B cell (primary cell): Measurements from ENCODE around the gene APEX1. TPM values are rescaled to one million over a fixed set of nuclear protein-coding genes. Genes with fewer than 3 reads are reported as not detected.
A peak's percentile ranks its signal among the peaks of the same experiment; 100 is the strongest.

Experiments used
- ATAC-seq: fragments of 200-7000 bp; cut with Tn5 transposase; one replicate; pipeline ENCODE4 v1.10.0; 2021; ENCODE audit warnings: low read depth, mild to moderate bottlenecking, moderate number of reproducible peaks, moderate library complexity
- CTCF ChIA-PET: fragments of 350-600 bp; sonication (Branson Sonifier 250); formaldehyde crosslinking; loops from one replicate; lab custom pipeline; 2021; ENCODE audit warnings: antibody characterized with exemption, inconsistent platforms; lab: Charles Lee
- POLR2A ChIA-PET: fragments of 350-600 bp; sonication (Branson Sonifier 250); formaldehyde crosslinking; loops from one replicate; lab custom pipeline; 2021; ENCODE audit warnings: antibody characterized with exemption; lab: Charles Lee
- DNase-seq: peaks from one replicate; pipeline ENCODE4 v3.0.0; 2013
- H2AFZ ChIP-seq: 2 replicates; pipeline ENCODE4 v1.6.1; 2012; ENCODE audit warnings: mild to moderate bottlenecking, low read depth, low read length; ENCODE audit not compliant: insufficient read depth, poor library complexity, severe bottlenecking
- H3K27ac ChIP-seq, 2 donors: 1 replicate in 1 of 2; 2 replicates in 1 of 2; pipeline ENCODE4 v1.5.1; 2012 to 2013; ENCODE audit warnings: low read length in 2 of 2, mild to moderate bottlenecking in 2 of 2, moderate library complexity in 1 of 2
- H3K27me3 ChIP-seq, 4 experiments: fragments of 200-600 bp in 1 of 4; sonication (generic) in 1 of 4; replicated peaks in 1 of 4; 1 replicate in 2 of 4; 2 replicates in 2 of 4; pipeline versions ENCODE4 v1.6.1 to v1.7.0; 2013 to 2016; ENCODE audit warnings: low read length in 3 of 4, mild to moderate bottlenecking in 2 of 4, mixed read lengths in 1 of 4, moderate library complexity in 1 of 4; ENCODE audit not compliant: insufficient read depth in 4 of 4, control insufficient read depth in 3 of 4; ENCODE audit errors: control extremely low read depth in 1 of 4
- H3K36me3 ChIP-seq, 2 experiments: replicated peaks in 1 of 2; 1 replicate in 1 of 2; 2 replicates in 1 of 2; pipeline versions ENCODE4 v1.6.1 to v1.7.1; 2013; ENCODE audit warnings: low read length in 1 of 2; ENCODE audit not compliant: insufficient read depth in 2 of 2, control insufficient read depth in 1 of 2; ENCODE audit errors: control extremely low read depth in 1 of 2, extremely low read depth in 1 of 2
- H3K4me1 ChIP-seq, 2 donors: fragments of 200-600 bp in 1 of 2; sonication (generic) in 1 of 2; 1 replicate in 1 of 2; 2 replicates in 1 of 2; pipeline versions ENCODE4 v1.5.1 to v1.6.1; 2013 to 2017; ENCODE audit warnings: low read length in 2 of 2; ENCODE audit not compliant: control insufficient read depth in 2 of 2, insufficient read depth in 2 of 2
- H3K4me2 ChIP-seq: replicated peaks from 2 replicates; pipeline ENCODE3; 2012; ENCODE audit warnings: mild to moderate bottlenecking, low read depth, low read length; ENCODE audit not compliant: poor library complexity, severe bottlenecking
- H3K4me3 ChIP-seq, 5 experiments: fragments of 200-600 bp in 1 of 5; sonication (generic) in 1 of 5; 1 replicate in 3 of 5; 2 replicates in 2 of 5; pipeline versions ENCODE4 v1.5.1 to v1.7.0; 2011 to 2016; ENCODE audit warnings: low read length in 4 of 5, mild to moderate bottlenecking in 4 of 5, low read depth in 2 of 5, control low read depth in 1 of 5, moderate library complexity in 1 of 5; ENCODE audit not compliant: insufficient read depth in 1 of 5; ENCODE audit errors: control extremely low read depth in 1 of 5, extremely low read depth in 1 of 5
- H3K79me2 ChIP-seq: fragments of 200-600 bp; sonication (generic); one replicate; pipeline ENCODE4 v1.6.0; 2016; ENCODE audit warnings: low read length; ENCODE audit not compliant: control insufficient read depth, insufficient read depth
- H3K9ac ChIP-seq: fragments of 200-600 bp; sonication (generic); 2 replicates; pipeline ENCODE4 v1.6.1; 2017; ENCODE audit warnings: mild to moderate bottlenecking, low read length, moderate library complexity
- H3K9me3 ChIP-seq, 3 donors: one replicate each; pipeline versions ENCODE4 v1.6.1 to v1.7.1; 2013; ENCODE audit warnings: low read length in 2 of 3; ENCODE audit not compliant: control insufficient read depth in 2 of 3, insufficient read depth in 1 of 3; ENCODE audit errors: control extremely low read depth in 1 of 3
- H4K20me1 ChIP-seq: 2 replicates; pipeline ENCODE4 v1.6.0; 2012; ENCODE audit warnings: mild to moderate bottlenecking, low read length; ENCODE audit not compliant: insufficient read depth, control insufficient read depth, poor library complexity, severe bottlenecking
- H3K27ac Mint-ChIP-seq: one replicate; pipeline ENCODE4 v1.8.0; 2021; ENCODE audit warnings: mixed read lengths
- H3K27me3 Mint-ChIP-seq: one replicate; pipeline ENCODE4 v1.8.0; 2021; ENCODE audit warnings: mixed read lengths
- H3K4me1 Mint-ChIP-seq: one replicate; pipeline ENCODE4 v1.8.0; 2021; ENCODE audit warnings: mixed read lengths
- H3K4me3 Mint-ChIP-seq: one replicate; pipeline ENCODE4 v1.8.0; 2021; ENCODE audit warnings: mixed read lengths
- H3K9me3 Mint-ChIP-seq: one replicate; pipeline ENCODE4 v1.8.0; 2022; ENCODE audit warnings: mixed read lengths; ENCODE audit not compliant: insufficient read depth
- EZH2 ChIP-seq: IDR thresholded peaks from 2 replicates; pipeline ENCODE4 v1.6.1; 2012; ENCODE audit warnings: borderline replicate concordance, low read depth, mild to moderate bottlenecking, moderate library complexity, low read length; ENCODE audit not compliant: insufficient read depth, poor library complexity, severe bottlenecking
- WGBS: methylation state at CpG from one replicate; pipeline ENCODE4 v1.1.5; 2013; ENCODE audit warnings: missing lambda C conversion rate; ENCODE audit not compliant: insufficient coverage; 5-methylcytosine and 5-hydroxymethylcytosine counted together
- intact Hi-C: fragments of 100-400 bp; cut with micrococcal nuclease; formaldehyde crosslinking; loops from one replicate; pipeline ENCODE4 v1.10.0; 2022
- polyA plus RNA-seq: library from polyadenylated mRNA; depleted of rRNA; stranded (reverse); fragments of >200 nt; gene quantifications from 2 replicates; pipeline ENCODE4 v1.2.3, GENCODE V29; 2012
- total RNA-seq, 2 donors: library from RNA; stranded (reverse); fragments of 120-200 nt in 1 of 2; gene quantifications; 1 replicate in 1 of 2; 2 replicates in 1 of 2; pipeline versions ENCODE4 v1.2.3 to v1.2.4, GENCODE V29; 2013 to 2022
- TF ChIP-seq, protein P1 (sequence below): fragments of 200-600 bp; IDR thresholded peaks from one replicate; pipeline ENCODE4 v1.8.0; 2022; ENCODE audit warnings: antibody characterized with exemption, mild to moderate bottlenecking

Gene APEX1
- total and polyA plus RNA-seq, 2 donors (not counting 1 experiment from before 2014, with no cell fraction given) = 103 to 169 TPM

DNA sequence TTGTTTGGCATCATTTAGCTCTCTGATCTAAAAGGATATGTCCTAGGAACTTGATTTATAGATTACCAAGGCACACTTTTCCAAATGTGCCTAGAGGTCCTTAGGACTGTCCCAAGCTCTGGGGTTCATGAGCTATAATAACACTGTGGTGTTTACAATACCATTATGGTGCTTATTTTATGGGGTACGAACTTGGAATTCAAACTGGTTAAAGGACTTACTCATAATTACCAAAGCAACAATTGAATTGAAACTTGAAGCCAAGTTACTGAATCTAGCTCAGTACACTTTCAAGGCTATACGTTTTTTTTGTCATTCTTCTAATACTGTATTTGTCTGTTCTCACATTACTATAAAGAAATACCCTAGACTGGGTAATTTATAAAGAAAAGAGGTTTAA, 32.1 kb upstream of the APEX1 start:
- WGBS = no CpG with 5 or more reads among the region's 2 CpGs
- peaks cover 35% of the 10 kb centered on the region for H3K4me1 Mint-ChIP-seq
- DNase-seq (no peak), ATAC-seq (no peak)
- no peaks in the 10 kb centered on the region for H3K9me3 Mint-ChIP-seq
- Histone ChIP-seq H2AFZ (no peak overlapping the region), H3K9ac (no peak overlapping the region), H4K20me1 (no peaks in the 10 kb centered on the region), H3K4me2 (no peak overlapping the region), H3K4me3 (no peak overlapping the region), H3K4me1 (peaks cover 19 to 25% of the 10 kb centered on the region in 2 donors), H3K79me2 (no peaks in the 10 kb centered on the region), H3K27me3 (no peaks in the 10 kb centered on the region), H3K27ac (no peak overlapping the region), H3K9me3 (no peaks in the 10 kb centered on the region), H3K36me3 (no peaks in the 10 kb centered on the region)
- intact Hi-C loops = no loop called here
- CTCF ChIA-PET = interaction anchor here (1.0 to 4.2 kb wide), 2 partner anchors 8 to 93 kb away, joined by 3 to 35 read pairs; partner anchors contain the start of gene TEP1
- POLR2A ChIA-PET = no interaction called here
- no peak overlapping the region for H3K4me3 Mint-ChIP-seq
- H3K27me3 Mint-ChIP-seq = no peaks in the 10 kb centered on the region
- TF ChIP-seq, protein P1, sequence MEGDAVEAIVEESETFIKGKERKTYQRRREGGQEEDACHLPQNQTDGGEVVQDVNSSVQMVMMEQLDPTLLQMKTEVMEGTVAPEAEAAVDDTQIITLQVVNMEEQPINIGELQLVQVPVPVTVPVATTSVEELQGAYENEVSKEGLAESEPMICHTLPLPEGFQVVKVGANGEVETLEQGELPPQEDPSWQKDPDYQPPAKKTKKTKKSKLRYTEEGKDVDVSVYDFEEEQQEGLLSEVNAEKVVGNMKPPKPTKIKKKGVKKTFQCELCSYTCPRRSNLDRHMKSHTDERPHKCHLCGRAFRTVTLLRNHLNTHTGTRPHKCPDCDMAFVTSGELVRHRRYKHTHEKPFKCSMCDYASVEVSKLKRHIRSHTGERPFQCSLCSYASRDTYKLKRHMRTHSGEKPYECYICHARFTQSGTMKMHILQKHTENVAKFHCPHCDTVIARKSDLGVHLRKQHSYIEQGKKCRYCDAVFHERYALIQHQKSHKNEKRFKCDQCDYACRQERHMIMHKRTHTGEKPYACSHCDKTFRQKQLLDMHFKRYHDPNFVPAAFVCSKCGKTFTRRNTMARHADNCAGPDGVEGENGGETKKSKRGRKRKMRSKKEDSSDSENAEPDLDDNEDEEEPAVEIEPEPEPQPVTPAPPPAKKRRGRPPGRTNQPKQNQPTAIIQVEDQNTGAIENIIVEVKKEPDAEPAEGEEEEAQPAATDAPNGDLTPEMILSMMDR = no peak
- no peak for TF ChIP-seq EZH2
- no peak overlapping the region for H3K27ac Mint-ChIP-seq

DNA sequence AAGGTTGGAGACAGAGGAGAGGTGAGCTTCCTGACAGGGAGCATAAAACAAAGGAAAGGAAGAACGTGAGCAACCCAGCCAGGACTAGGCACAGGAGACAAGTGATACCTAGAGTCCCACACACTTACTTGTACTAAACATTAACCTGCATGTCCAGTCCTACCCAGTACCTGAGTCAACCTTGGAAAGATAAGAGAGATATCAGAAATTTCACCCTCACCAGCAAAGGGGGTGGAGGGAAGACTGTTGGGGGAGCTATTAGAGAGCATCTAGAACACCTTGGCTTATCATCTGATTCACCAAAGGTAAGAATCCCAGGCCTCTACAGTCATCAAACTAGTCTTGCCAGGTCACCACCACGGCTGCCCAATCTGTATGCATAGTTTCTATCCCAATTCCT, 30.2 kb upstream of the APEX1 start:
- Mint-ChIP-seq H3K4me1 (peaks cover 48% of the 10 kb centered on the region), H3K27ac (peak overlapping the region; percentile 47), H3K27me3 (no peaks in the 10 kb centered on the region), H3K4me3 (no peak overlapping the region), H3K9me3 (no peaks in the 10 kb centered on the region)
- Histone ChIP-seq H3K27me3 (no peaks in the 10 kb centered on the region), H4K20me1 (no peaks in the 10 kb centered on the region), H3K4me2 (no peak overlapping the region), H3K79me2 (peaks cover 8% of the 10 kb centered on the region), H3K4me1 (peaks cover 34 to 40% of the 10 kb centered on the region in 2 donors), H2AFZ (no peak overlapping the region), H3K9ac (no peak overlapping the region), H3K9me3 (peaks cover 0 to 8% (median 0%) of the 10 kb centered on the region in 3 donors), H3K4me3 (no peak overlapping the region), H3K36me3 (no peaks in the 10 kb centered on the region), H3K27ac (no peak overlapping the region)
- ChIA-PET POLR2A (interaction anchor here (1.6 kb wide), 1 partner anchor 30 kb away, joined by 4 read pairs; the partner anchor contains the start of genes APEX1 and OSGEP), CTCF (interaction anchor here (0.7 to 4.2 kb wide), 4 partner anchors 10 to 1086 kb away, joined by 3 to 35 read pairs (median 4); partner anchors contain the start of genes METTL3 and TEP1)
- intact Hi-C loops = no loop called here
- DNase-seq (no peak), ATAC-seq (no peak)
- TF ChIP-seq, protein P1 = no peak
- TF ChIP-seq EZH2 = no peak
- WGBS = 0% methylated on average over 1 of the region's 2 CpGs
